ENCODE data around the gene NR0B2.

DNA sequence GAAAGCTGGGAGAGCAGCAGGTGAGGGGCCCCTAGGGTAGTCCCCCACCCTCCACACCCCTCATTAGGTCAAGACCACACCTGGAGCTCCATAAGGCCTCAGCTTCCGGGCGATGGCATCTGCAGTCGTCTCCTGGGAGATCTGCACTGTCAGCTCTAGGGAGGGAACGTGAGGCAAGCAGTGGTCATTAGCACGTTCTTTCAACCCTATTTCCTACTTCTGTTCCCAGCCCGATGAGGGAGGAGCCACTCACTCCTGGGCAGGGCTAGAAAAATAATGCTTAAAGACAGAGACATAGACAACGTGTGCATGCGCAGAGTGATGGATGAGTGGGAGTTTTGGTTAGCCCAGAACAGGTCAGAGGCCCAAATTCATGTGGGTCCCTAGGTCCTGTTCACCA lies 36.8 kb upstream of the NR0B2 start:
- TF ChIP-seq, protein P1, sequence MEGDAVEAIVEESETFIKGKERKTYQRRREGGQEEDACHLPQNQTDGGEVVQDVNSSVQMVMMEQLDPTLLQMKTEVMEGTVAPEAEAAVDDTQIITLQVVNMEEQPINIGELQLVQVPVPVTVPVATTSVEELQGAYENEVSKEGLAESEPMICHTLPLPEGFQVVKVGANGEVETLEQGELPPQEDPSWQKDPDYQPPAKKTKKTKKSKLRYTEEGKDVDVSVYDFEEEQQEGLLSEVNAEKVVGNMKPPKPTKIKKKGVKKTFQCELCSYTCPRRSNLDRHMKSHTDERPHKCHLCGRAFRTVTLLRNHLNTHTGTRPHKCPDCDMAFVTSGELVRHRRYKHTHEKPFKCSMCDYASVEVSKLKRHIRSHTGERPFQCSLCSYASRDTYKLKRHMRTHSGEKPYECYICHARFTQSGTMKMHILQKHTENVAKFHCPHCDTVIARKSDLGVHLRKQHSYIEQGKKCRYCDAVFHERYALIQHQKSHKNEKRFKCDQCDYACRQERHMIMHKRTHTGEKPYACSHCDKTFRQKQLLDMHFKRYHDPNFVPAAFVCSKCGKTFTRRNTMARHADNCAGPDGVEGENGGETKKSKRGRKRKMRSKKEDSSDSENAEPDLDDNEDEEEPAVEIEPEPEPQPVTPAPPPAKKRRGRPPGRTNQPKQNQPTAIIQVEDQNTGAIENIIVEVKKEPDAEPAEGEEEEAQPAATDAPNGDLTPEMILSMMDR (conservative IDR thresholded peaks at IDR 0.05; ENCODE audit: low read length): no peak
- TF ChIP-seq EZH2phosphoT487 (IDR thresholded peaks at IDR 0.05; ENCODE audit: borderline replicate concordance): no peak
